ENCODE results near the gene HERPUD1. TPM values are rescaled to one million over a fixed set of nuclear protein-coding genes. Genes with fewer than 3 reads are reported as not detected.

The HERPUD1 gene
- total and polyA plus RNA-seq, 2 of the 8 experiments (the other 6 are each of a cell fraction or from before 2014, with no cell fraction given) = 23.3 to 34.7 TPM

- TF ChIP-seq CHD7 (IDR thresholded peaks at IDR 0.05; ENCODE audit: insufficient replicate concordance, low read length) (no peak), GABPA (IDR thresholded peaks at IDR 0.05; ENCODE audit: borderline replicate concordance, insufficient read depth, low read length) (no peak), CTCF (IDR thresholded peaks at IDR 0.05; ENCODE audit: control extremely low read depth in 1 of 3, insufficient read depth in 1 of 3, low read depth in 1 of 3, low read length in 3 of 3) (no peak), RNF2 (IDR thresholded peaks at IDR 0.05; ENCODE audit: borderline replicate concordance, low read depth, low read length, missing control alignments, poor library complexity, severe bottlenecking) (no peak), EP300 (IDR thresholded peaks at IDR 0.05; ENCODE audit: borderline replicate concordance in 1 of 2, low read depth in 2 of 2, low read length in 2 of 2) (no peak), USF2 (IDR thresholded peaks at IDR 0.05; ENCODE audit: low read length) (no peak)
Observed at GRCh38 chr16:56961851-56962281, 29.9 kb downstream of the HERPUD1 start, which contains the start of gene CETP (continued).
